Stomach (tissue), 4 donors: ENCODE data around the gene CENPC.

Source experiments
- EP300 ChIP-seq: sonication (generic); formaldehyde crosslinking; IDR thresholded peaks from one replicate; pipeline ENCODE4 v1.6.1; 2017; ENCODE audit warnings: antibody characterized with exemption
- POLR2A ChIP-seq, 4 donors: fragments of 450-650 bp; IDR thresholded peaks; one replicate each; pipeline ENCODE4 v1.6.1; 2016; ENCODE audit warnings: antibody characterized with exemption in 4 of 4, control low read depth in 2 of 4, mild to moderate bottlenecking in 1 of 4, moderate library complexity in 1 of 4
- POLR2AphosphoS5 ChIP-seq, 3 donors: sonication (generic); formaldehyde crosslinking; IDR thresholded peaks; one replicate each; pipeline ENCODE4 v1.6.1; 2016; ENCODE audit warnings: antibody characterized with exemption in 3 of 3
- TF ChIP-seq, protein P1 (sequence below), 7 experiments: fragments of 450-650 bp in 4 of 7; fragments of 200-600 bp in 3 of 7; sonication (generic) in 3 of 7; IDR thresholded peaks; one replicate each; pipeline ENCODE4 v1.5.1; 2016 to 2019; ENCODE audit warnings: antibody characterized with exemption in 7 of 7, control low read depth in 2 of 7, mild to moderate bottlenecking in 1 of 7

DNA sequence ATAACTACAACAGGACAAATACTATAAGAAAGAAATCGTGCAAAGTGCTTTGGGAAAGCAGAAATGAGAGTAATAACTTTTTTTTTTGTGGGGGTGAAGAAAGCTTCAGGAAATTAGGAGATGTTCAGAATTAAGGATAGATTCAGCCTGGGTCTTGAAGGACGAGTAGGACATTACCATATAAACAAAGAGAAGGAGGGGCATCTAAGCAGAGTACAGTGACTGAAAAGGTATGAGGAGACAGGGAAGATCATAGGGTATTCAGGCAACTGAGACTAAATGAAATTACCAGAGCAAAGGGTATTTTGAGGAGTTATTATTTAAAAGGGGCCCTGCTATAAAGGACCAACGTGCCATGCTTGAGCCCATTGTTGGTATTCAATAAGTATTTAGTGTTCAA, 10.1 kb upstream of the CENPC start:
- TF ChIP-seq POLR2AphosphoS5 (IDR thresholded peaks at IDR 0.05): no peak
- no peak for TF ChIP-seq POLR2A (IDR thresholded peaks at IDR 0.05)
- TF ChIP-seq, protein P1, sequence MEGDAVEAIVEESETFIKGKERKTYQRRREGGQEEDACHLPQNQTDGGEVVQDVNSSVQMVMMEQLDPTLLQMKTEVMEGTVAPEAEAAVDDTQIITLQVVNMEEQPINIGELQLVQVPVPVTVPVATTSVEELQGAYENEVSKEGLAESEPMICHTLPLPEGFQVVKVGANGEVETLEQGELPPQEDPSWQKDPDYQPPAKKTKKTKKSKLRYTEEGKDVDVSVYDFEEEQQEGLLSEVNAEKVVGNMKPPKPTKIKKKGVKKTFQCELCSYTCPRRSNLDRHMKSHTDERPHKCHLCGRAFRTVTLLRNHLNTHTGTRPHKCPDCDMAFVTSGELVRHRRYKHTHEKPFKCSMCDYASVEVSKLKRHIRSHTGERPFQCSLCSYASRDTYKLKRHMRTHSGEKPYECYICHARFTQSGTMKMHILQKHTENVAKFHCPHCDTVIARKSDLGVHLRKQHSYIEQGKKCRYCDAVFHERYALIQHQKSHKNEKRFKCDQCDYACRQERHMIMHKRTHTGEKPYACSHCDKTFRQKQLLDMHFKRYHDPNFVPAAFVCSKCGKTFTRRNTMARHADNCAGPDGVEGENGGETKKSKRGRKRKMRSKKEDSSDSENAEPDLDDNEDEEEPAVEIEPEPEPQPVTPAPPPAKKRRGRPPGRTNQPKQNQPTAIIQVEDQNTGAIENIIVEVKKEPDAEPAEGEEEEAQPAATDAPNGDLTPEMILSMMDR (IDR thresholded peaks at IDR 0.05): no peak
- TF ChIP-seq EP300: no peak
